GM10266 (cell line): ENCODE data around the gene AMBRA1.

Experiments used
- DNase-seq: peaks from one replicate; pipeline ENCODE4 v3.0.0; 2012; ENCODE audit errors: extremely low spot score
- CTCF ChIP-seq: IDR thresholded peaks from 2 replicates; pipeline ENCODE4 v1.5.1; 2012; ENCODE audit warnings: mild to moderate bottlenecking, low read depth; ENCODE audit not compliant: control insufficient read depth, insufficient read depth; ENCODE audit errors: missing control alignments

AMBRA1 gene

DNA sequence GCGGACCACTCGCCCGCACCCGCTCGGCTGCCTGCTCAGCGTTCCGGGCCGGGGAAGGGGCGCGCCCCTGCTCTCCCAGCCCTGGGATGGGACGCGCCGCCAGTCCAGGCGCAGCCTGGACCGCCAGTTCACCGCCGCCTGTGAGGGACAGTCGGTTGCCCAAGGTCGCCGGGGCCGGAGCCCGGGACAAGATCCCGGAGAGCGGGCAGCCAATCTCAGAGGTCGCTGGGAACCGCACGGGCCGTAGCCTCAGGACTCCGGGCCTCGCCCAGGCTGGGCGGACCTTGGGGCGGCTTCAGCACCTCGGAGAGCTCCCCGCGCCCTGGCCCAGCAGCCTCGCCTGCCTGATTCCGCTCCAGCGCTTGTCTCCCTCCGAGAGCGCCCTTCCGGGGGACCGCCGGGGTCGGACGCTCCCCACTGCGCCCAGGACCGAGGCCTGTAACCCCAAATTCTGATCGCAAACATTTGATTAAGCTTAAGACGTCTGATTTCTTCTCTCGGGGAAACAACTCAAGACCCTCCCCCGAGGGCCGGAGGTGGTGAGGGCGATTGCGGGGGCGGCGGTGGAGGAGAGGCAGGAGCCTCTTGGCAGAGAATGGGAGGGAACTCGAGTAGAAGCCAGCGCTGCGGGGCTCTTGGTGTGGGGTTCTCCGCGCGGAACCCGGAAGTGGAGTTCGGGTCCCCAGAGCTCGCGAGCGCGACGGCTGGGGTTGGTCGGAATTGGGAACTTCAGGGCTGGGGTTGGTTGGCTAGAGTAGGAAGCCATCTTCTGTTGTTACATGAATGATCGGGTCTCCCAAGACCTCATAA lies 201.2 kb downstream of the AMBRA1 start:
- peak; percentile 96 for DNase-seq
- no peak for TF ChIP-seq CTCF

DNA sequence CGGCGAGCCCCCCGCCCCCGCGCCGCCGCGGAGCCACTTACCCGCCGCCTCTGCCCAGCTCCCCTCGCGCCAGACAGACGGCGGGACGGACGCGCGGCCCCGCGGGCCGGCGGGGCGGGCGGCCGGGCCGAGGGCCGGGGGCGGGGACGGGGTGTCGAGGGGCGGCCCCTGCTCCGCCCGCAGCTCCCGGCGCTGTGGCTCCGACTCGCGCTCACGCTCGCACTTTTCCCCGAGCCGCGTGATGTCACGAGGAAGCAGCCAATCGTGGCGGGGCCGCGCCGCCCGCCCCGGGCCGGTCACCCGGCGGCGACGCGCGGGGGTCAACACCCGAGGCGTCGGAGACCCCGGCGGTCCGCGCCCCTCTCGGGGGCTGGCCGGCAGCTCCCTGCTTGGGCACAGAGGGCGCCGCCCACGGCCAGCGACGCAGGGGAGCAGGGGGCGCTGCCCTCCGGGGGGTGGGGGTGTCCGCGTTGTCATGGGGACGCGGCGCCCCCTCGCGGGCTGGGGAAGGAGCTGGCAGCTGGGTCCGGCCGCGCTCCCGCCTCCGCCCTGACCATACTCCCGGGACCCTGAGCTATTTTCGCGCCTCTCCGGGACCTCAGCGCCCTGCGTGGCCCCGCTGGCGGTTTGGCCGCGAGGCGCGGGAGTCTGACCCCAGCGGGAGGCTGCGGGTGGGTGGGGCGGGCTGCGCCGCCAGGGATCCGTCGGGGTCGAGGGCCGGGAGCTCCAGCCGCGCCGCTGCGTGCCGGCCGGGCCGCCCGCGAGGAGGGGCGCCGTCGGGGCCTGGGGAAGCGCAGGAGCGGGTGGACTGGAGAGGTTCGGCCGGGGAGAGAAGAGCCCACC lies 202.0 kb downstream of the AMBRA1 start, which contains the start of gene CHRM4:
CHRM4 (minus strand) TSS at position 199 of the 843 bp plus-strand sequence. CDS start 5,219 bp downstream, outside the sequence.
- peak; percentile 91 for DNase-seq
- TF ChIP-seq CTCF = peak; percentile 57

DNA sequence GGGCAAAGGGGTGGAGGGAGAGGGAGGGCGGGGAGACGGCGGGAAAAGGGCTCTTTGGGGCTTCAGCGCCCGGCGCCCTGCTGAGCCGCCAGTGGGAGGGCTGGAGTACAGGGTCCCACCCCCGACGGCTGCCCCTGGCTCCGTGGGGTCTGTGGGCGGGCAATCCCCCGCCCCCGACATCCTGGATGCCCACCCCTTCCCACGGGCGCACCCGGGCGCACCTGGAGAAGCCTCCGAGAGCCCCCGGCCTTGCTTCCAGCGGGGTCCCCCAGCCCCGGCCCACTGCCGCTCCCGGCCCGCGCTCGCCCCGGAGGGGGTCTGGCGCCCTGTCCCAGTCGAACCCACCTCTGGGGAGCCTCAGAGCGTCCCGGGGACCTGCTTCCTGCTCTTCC lies 202.6 kb downstream of the AMBRA1 start:
- TF ChIP-seq CTCF = no peak
- peak; percentile 67 for DNase-seq

DNA sequence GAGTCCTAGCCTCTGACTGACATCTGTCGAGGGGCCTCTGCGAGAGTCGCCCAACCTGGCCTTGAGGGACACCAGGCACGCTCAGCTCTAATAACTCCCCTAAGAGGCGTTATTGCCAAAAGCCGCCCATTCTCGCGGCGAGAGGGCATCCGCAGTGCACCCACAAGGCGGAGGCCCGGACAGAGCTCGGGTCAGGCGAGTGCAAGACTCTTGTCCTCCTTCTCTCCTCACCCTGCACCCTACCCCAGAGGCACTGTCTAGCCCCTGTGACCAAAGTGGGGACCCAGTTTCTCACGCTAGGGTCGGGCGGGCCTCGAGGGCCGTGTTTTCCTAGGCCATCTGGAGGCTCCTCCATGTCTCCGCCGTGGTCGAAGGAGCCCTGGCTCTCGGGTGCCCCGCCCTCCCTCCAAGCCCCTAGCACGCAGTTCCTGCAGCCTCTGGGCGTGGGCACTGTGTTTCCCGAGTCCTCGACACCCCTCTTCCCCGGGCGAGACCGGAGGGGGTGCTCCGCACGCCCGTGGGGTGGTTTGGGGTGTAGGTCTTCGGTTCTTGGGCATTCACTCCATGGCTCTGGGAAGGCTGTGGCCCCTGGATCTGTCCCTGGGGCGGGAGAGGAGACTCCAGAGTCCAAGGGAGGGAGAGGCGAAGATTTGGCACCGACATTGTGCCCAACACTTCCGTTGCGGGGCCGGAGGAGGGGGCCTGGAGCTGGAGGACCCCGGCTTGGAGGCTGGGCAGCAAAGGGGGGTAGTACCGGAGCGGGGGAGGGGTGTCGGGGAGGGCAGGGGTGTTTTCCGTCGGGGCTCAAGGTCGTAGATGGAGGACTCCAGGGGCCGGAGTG lies 203.3 kb downstream of the AMBRA1 start:
- DNase-seq = peak; percentile 56

DNA sequence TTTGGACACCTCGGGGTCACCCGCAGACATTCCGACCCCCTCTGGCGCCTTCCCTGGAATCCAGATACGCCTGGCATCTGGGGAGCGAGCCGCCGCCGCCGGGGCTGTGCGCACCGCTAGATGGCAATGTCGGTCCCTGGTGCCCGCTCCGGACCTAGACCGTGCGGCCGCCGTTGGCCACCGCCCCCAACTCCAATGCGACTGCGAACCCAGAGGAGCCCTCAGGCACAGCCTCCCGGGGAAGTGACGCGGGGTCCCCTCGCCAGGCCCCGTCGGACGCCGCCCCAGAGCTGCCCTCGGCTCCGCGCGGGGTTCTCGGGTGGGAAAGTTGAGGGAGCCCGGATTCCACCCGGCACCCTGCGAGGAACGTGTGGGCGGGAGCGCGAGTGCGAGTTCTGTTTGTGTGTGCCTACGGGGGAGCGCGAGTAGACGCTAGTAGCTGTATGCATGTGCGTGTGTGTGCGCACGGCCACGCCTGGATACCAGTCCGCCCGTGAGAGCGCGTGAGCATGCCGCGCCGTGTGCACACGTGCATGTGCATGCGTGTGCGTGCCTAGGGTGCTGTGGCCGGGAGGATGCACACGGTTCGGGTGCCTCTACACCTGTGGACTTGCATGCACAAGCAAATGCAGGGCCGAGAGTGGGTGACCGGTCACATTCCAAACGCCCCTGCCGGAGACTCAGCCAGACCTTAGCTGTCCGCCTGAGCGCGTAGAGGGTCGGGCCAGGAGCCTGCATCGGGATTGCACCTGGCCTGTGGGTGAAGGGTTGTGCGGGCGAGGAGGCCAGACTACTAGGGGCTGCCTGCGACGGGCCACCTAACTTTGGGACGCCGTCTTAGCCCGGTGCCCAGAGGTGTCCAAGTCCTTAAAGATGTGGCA lies 204.1 kb downstream of the AMBRA1 start:
- peak; percentile 93 for TF ChIP-seq CTCF
- peak; percentile 92 for DNase-seq

More for the DNA sequence above, 203.3 kb downstream of the AMBRA1 start:
- TF ChIP-seq CTCF = no peak
